ENCODE data around the gene NUP50. TPM values are rescaled to one million over a fixed set of nuclear protein-coding genes. Genes with fewer than 3 reads are reported as not detected.

The NUP50 gene
- total RNA-seq, 1 donor from 2014 or later = 103 TPM

- Mint-ChIP-seq H3K4me3 (ENCODE audit: unreplicated experiment) (no peak overlapping the region), H3K9me3 (ENCODE audit: unreplicated experiment) (no peaks in the 10 kb centered on the region), H3K36me3 (ENCODE audit: low read depth, unreplicated experiment) (no peaks in the 10 kb centered on the region), H3K4me1 (ENCODE audit: unreplicated experiment) (no peaks in the 10 kb centered on the region), H3K27ac (ENCODE audit: unreplicated experiment) (no peak overlapping the region), H3K27me3 (ENCODE audit: unreplicated experiment) (peaks cover 2% of the 10 kb centered on the region)
- no peak for DNase-seq (ENCODE audit: low spot score)
- TF ChIP-seq CTCF (IDR thresholded peaks at IDR 0.05; ENCODE audit: unreplicated experiment) = no peak
Measured at GRCh38 chr22:45211435-45211834, 47.7 kb downstream of the NUP50 start.

GRCh38 chr22:45211848-45212247 is 48.1 kb downstream of the NUP50 start:
- TF ChIP-seq CTCF (IDR thresholded peaks at IDR 0.05; ENCODE audit: unreplicated experiment) = no peak
- no peak for DNase-seq (ENCODE audit: low spot score)
- Mint-ChIP-seq H3K4me1 (ENCODE audit: unreplicated experiment) (no peaks in the 10 kb centered on the region), H3K27me3 (ENCODE audit: unreplicated experiment) (peaks cover 2% of the 10 kb centered on the region), H3K4me3 (ENCODE audit: unreplicated experiment) (no peak overlapping the region), H3K27ac (ENCODE audit: unreplicated experiment) (no peak overlapping the region), H3K36me3 (ENCODE audit: low read depth, unreplicated experiment) (no peaks in the 10 kb centered on the region), H3K9me3 (ENCODE audit: unreplicated experiment) (no peaks in the 10 kb centered on the region)

GRCh38 chr22:45212306-45212709 is 48.6 kb downstream of the NUP50 start:
- H3K4me1 Mint-ChIP-seq (ENCODE audit: unreplicated experiment) = no peaks in the 10 kb centered on the region
- no peak overlapping the region for H3K27ac Mint-ChIP-seq (ENCODE audit: unreplicated experiment)
- no peaks in the 10 kb centered on the region for H3K36me3 Mint-ChIP-seq (ENCODE audit: low read depth, unreplicated experiment)

GRCh38 chr22:45212992-45213751 is 49.4 kb downstream of the NUP50 start:
- H3K27ac Mint-ChIP-seq (ENCODE audit: unreplicated experiment) = no peak overlapping the region
- no peak for TF ChIP-seq CTCF (IDR thresholded peaks at IDR 0.05; ENCODE audit: unreplicated experiment)
- no peak overlapping the region for H3K4me3 Mint-ChIP-seq (ENCODE audit: unreplicated experiment)
- no peak for DNase-seq (ENCODE audit: low spot score)
- H3K27me3 Mint-ChIP-seq (ENCODE audit: unreplicated experiment) = peaks cover 2% of the 10 kb centered on the region
- no peaks in the 10 kb centered on the region for H3K9me3 Mint-ChIP-seq (ENCODE audit: unreplicated experiment)
- H3K36me3 Mint-ChIP-seq (ENCODE audit: low read depth, unreplicated experiment) = no peaks in the 10 kb centered on the region
- H3K4me1 Mint-ChIP-seq (ENCODE audit: unreplicated experiment) = no peaks in the 10 kb centered on the region

More at GRCh38 chr22:45212306-45212709, 48.6 kb downstream of the NUP50 start:
- H3K27me3 Mint-ChIP-seq (ENCODE audit: unreplicated experiment) = peaks cover 2% of the 10 kb centered on the region
- DNase-seq (ENCODE audit: low spot score) = peak; percentile 17
- no peak for TF ChIP-seq CTCF (IDR thresholded peaks at IDR 0.05; ENCODE audit: unreplicated experiment)
- no peak overlapping the region for H3K4me3 Mint-ChIP-seq (ENCODE audit: unreplicated experiment)
- no peaks in the 10 kb centered on the region for H3K9me3 Mint-ChIP-seq (ENCODE audit: unreplicated experiment)

Measured in endothelial cell (in vitro differentiated cells).